ENCODE results near the gene NOS1AP. TPM values are rescaled to one million over a fixed set of nuclear protein-coding genes. Genes with fewer than 3 reads are reported as not detected.
"Not testable (repeated sequence)": the region's sequence is repeated elsewhere in the genome, so short reads cannot be mapped to it uniquely, and the experiment has no call there.

The NOS1AP gene
- total and polyA plus RNA-seq, 9 donors, result 0.50 to 4.4 (median 1.5) TPM

GRCh38 chr1:162040657-162041056 is 28.8 kb upstream of the NOS1AP start:
- TF ChIP-seq POLR2A (IDR thresholded peaks at IDR 0.05), result no peak
- TF ChIP-seq EP300 (IDR thresholded peaks at IDR 0.05), result no peak
- no peak for TF ChIP-seq CTCF (IDR thresholded peaks at IDR 0.05)
- Histone ChIP-seq H3K9me3 (no peaks in the 10 kb centered on the region), H3K4me3 (no peak overlapping the region), H3K27me3 (no peaks in the 10 kb centered on the region), H3K4me1 (ENCODE audit: insufficient read depth) (no peaks in the 10 kb centered on the region), H3K36me3 (no peaks in the 10 kb centered on the region), H3K27ac (no peak overlapping the region)
- intact Hi-C loops (cut with DNase I), result no loop called here
- no peak for DNase-seq

DNA sequence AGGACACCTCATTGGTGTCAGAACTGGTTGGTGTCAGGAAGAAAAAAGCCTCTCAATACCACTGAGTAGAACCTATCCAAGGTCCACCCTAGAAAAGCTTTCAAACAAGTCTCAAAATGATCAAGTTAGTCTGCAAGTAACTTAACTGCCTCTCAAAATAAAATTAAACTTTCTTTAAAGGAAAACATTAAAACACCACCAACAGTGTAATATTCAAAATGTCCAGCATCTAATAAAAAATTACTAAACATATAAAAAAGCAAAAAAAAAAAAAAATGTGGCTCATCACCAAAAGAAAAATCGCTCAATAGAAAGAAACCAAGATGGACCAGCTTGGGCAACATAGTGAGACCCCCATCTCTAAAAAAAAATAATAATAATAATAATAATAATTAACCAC is 27.1 kb upstream of the NOS1AP start:
- no peak overlapping the region for H3K27ac ChIP-seq
- no peaks in the 10 kb centered on the region for H3K4me1 ChIP-seq (ENCODE audit: insufficient read depth)
- no peaks in the 10 kb centered on the region for H3K36me3 ChIP-seq
- no peak for TF ChIP-seq POLR2A (IDR thresholded peaks at IDR 0.05)
- no peak for TF ChIP-seq CTCF (IDR thresholded peaks at IDR 0.05)
- TF ChIP-seq EP300 (IDR thresholded peaks at IDR 0.05), result no peak
- WGBS, 3 donors, result 86 to 97% (median 91%) methylated on average over 1 of the region's 1 CpG
- intact Hi-C loops (cut with DNase I), result no loop called here
- no peaks in the 10 kb centered on the region for H3K9me3 ChIP-seq
- H3K4me3 ChIP-seq, result no peak overlapping the region
- no peaks in the 10 kb centered on the region for H3K27me3 ChIP-seq
- DNase-seq, result no peak

- TF ChIP-seq CTCF (IDR thresholded peaks at IDR 0.05), result no peak
- no peak for TF ChIP-seq POLR2A (IDR thresholded peaks at IDR 0.05)
- no peak for TF ChIP-seq EP300 (IDR thresholded peaks at IDR 0.05)
- WGBS, 3 donors, result 26 to 44% (median 37%) methylated on average over 1 of the region's 1 CpG
- no peak for DNase-seq
- intact Hi-C loops (cut with DNase I), result no loop called here
- H3K36me3 ChIP-seq, result no peaks in the 10 kb centered on the region
- no peak overlapping the region for H3K4me3 ChIP-seq
- no peaks in the 10 kb centered on the region for H3K27me3 ChIP-seq
- no peak overlapping the region for H3K27ac ChIP-seq
- no peaks in the 10 kb centered on the region for H3K9me3 ChIP-seq
- H3K4me1 ChIP-seq (ENCODE audit: insufficient read depth), result no peaks in the 10 kb centered on the region
Measured at GRCh38 chr1:162046921-162047320, 22.6 kb upstream of the NOS1AP start.

DNA sequence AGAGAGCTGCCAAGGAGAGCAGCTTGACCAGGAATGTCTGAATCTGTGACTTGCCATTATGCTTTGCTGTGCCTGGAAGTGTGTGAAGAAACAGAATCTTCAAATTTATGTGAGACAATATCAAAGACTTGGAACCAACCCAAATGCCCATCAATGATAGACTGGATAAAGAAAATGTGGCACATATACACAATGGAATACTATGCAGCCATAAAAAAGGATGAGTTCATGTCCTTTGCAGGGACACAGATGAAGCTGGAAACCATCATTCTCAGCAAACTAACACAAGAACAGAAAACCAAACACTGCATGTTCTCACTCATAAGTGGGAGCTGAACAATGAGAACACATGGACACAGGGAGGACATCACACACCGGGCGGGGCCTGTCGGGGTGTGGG is 15.5 kb upstream of the NOS1AP start:
- H3K9me3 ChIP-seq; H3K4me1 ChIP-seq (ENCODE audit: insufficient read depth); H3K27me3 ChIP-seq; H3K36me3 ChIP-seq; H3K4me3 ChIP-seq; H3K27ac ChIP-seq; DNase-seq: not testable (repeated sequence)
- WGBS, 3 donors, result 90 to 98% (median 97%) methylated on average over 3 of the region's 3 CpGs
- intact Hi-C loops (cut with DNase I), result loop anchor here in 1 of 4 donors (10.0 kb wide), 1 partner anchor 221 kb away; no protein-coding TSS in a partner anchor

GRCh38 chr1:162055062-162055461 is 14.4 kb upstream of the NOS1AP start:
- no peaks in the 10 kb centered on the region for H3K27me3 ChIP-seq
- no peak for TF ChIP-seq CTCF (IDR thresholded peaks at IDR 0.05)
- no peak for TF ChIP-seq POLR2A (IDR thresholded peaks at IDR 0.05)
- H3K4me1 ChIP-seq (ENCODE audit: insufficient read depth), result no peaks in the 10 kb centered on the region
- intact Hi-C loops (cut with DNase I), result loop anchor here in 2 of 4 donors (5.0 to 10.0 kb wide), 2 partner anchors 220 to 337 kb away; no protein-coding TSS in a partner anchor
- no peak overlapping the region for H3K27ac ChIP-seq
- no peaks in the 10 kb centered on the region for H3K36me3 ChIP-seq
- 50 to 51% (median 51%) methylated on average over 3 of the region's 3 CpGs for WGBS, 3 donors
- H3K4me3 ChIP-seq, result no peak overlapping the region
- no peak for DNase-seq
- no peaks in the 10 kb centered on the region for H3K9me3 ChIP-seq

All from ovary (tissue), 9 donors.